ENCODE data around the gene RAPSN.

Gene RAPSN

GRCh38 chr11:47394050-47394321 lies 55.0 kb downstream of the RAPSN start:
- Histone ChIP-seq H3K27me3 (ENCODE audit: insufficient read depth, low read length) (no peaks in the 10 kb centered on the region), H3K9ac (ENCODE audit: low read length) (peak overlapping the region; percentile 72), H3F3A (ENCODE audit: insufficient read depth, low read length) (no peaks in the 10 kb centered on the region), H4K20me1 (ENCODE audit: insufficient read depth, low read length) (no peaks in the 10 kb centered on the region), H3K4me2 (ENCODE audit: low read length) (peak overlapping the region; percentile 53; the same call in 1 of the 2 replicates), H3K4me1 (ENCODE audit: insufficient read depth, low read length, severe bottlenecking) (peaks cover 47% of the 10 kb centered on the region), H3K27ac (ENCODE audit: low read depth, low read length, poor library complexity, severe bottlenecking) (peak overlapping the region; percentile 88), H3K36me3 (ENCODE audit: insufficient read depth, low read length) (no peaks in the 10 kb centered on the region), H3K79me2 (ENCODE audit: insufficient read depth, low read length) (no peaks in the 10 kb centered on the region), H3K9me3 (ENCODE audit: low read length) (no peaks in the 10 kb centered on the region), H2AFZ (ENCODE audit: low read length) (no peak overlapping the region), H3K4me3 (ENCODE audit: low read depth, low read length, poor library complexity, severe bottlenecking) (no peak overlapping the region), H3K9me2 (ENCODE audit: low read depth, low read length) (no peaks in the 10 kb centered on the region)
- TF ChIP-seq EZH2 (IDR thresholded peaks at IDR 0.05; ENCODE audit: borderline replicate concordance, low read length), result no peak
- TF ChIP-seq CTCF (IDR thresholded peaks at IDR 0.05; ENCODE audit: low read length), result no peak

- H3K36me3 ChIP-seq (ENCODE audit: insufficient read depth, low read length), result no peaks in the 10 kb centered on the region
- H4K20me1 ChIP-seq (ENCODE audit: insufficient read depth, low read length), result no peaks in the 10 kb centered on the region
- H3F3A ChIP-seq (ENCODE audit: insufficient read depth, low read length), result no peaks in the 10 kb centered on the region
- H3K4me2 ChIP-seq (ENCODE audit: low read length), result no peak overlapping the region; the same call in 1 of the 2 replicates
- H3K9ac ChIP-seq (ENCODE audit: low read length), result no peak overlapping the region; the same call in 1 of the 2 replicates
- no peaks in the 10 kb centered on the region for H3K27me3 ChIP-seq (ENCODE audit: insufficient read depth, low read length)
- no peak for TF ChIP-seq EZH2 (IDR thresholded peaks at IDR 0.05; ENCODE audit: borderline replicate concordance, low read length)
- TF ChIP-seq CTCF (IDR thresholded peaks at IDR 0.05; ENCODE audit: low read length), result no peak
- H3K79me2 ChIP-seq (ENCODE audit: insufficient read depth, low read length), result no peaks in the 10 kb centered on the region
- no peaks in the 10 kb centered on the region for H3K9me3 ChIP-seq (ENCODE audit: low read length)
- H3K4me3 ChIP-seq (ENCODE audit: low read depth, low read length, poor library complexity, severe bottlenecking), result no peak overlapping the region
- peaks cover 42% of the 10 kb centered on the region for H3K4me1 ChIP-seq (ENCODE audit: insufficient read depth, low read length, severe bottlenecking)
- no peaks in the 10 kb centered on the region for H3K9me2 ChIP-seq (ENCODE audit: low read depth, low read length)
- H3K27ac ChIP-seq (ENCODE audit: low read depth, low read length, poor library complexity, severe bottlenecking), result peak overlapping the region; percentile 88
- no peak overlapping the region for H2AFZ ChIP-seq (ENCODE audit: low read length)
These were observed 55.5 kb downstream of the RAPSN start for GRCh38 chr11:47393163-47394049.

- Histone ChIP-seq H3K4me2 (ENCODE audit: low read length) (no peak overlapping the region), H3F3A (ENCODE audit: insufficient read depth, low read length) (no peaks in the 10 kb centered on the region), H3K9ac (ENCODE audit: low read length) (no peak overlapping the region), H2AFZ (ENCODE audit: low read length) (no peak overlapping the region), H3K9me2 (ENCODE audit: low read depth, low read length) (no peaks in the 10 kb centered on the region), H4K20me1 (ENCODE audit: insufficient read depth, low read length) (no peaks in the 10 kb centered on the region), H3K4me1 (ENCODE audit: insufficient read depth, low read length, severe bottlenecking) (peaks cover 36% of the 10 kb centered on the region), H3K4me3 (ENCODE audit: low read depth, low read length, poor library complexity, severe bottlenecking) (no peak overlapping the region), H3K9me3 (ENCODE audit: low read length) (no peaks in the 10 kb centered on the region), H3K27me3 (ENCODE audit: insufficient read depth, low read length) (no peaks in the 10 kb centered on the region), H3K36me3 (ENCODE audit: insufficient read depth, low read length) (no peaks in the 10 kb centered on the region), H3K27ac (ENCODE audit: low read depth, low read length, poor library complexity, severe bottlenecking) (peak overlapping the region; percentile 37), H3K79me2 (ENCODE audit: insufficient read depth, low read length) (no peaks in the 10 kb centered on the region)
- TF ChIP-seq EZH2 (IDR thresholded peaks at IDR 0.05; ENCODE audit: borderline replicate concordance, low read length) (no peak), CTCF (IDR thresholded peaks at IDR 0.05; ENCODE audit: low read length) (no peak)
These were observed 56.3 kb downstream of the RAPSN start for GRCh38 chr11:47392546-47393162.

Data from OCI-LY1 (cell line).